ENCODE measurements around the gene SLC39A3. TPM values are rescaled to one million over a fixed set of nuclear protein-coding genes. Genes with fewer than 3 reads are reported as not detected.

Gene SLC39A3
- total RNA-seq, 1 donor from 2014 or later: 72.7 TPM

DNA sequence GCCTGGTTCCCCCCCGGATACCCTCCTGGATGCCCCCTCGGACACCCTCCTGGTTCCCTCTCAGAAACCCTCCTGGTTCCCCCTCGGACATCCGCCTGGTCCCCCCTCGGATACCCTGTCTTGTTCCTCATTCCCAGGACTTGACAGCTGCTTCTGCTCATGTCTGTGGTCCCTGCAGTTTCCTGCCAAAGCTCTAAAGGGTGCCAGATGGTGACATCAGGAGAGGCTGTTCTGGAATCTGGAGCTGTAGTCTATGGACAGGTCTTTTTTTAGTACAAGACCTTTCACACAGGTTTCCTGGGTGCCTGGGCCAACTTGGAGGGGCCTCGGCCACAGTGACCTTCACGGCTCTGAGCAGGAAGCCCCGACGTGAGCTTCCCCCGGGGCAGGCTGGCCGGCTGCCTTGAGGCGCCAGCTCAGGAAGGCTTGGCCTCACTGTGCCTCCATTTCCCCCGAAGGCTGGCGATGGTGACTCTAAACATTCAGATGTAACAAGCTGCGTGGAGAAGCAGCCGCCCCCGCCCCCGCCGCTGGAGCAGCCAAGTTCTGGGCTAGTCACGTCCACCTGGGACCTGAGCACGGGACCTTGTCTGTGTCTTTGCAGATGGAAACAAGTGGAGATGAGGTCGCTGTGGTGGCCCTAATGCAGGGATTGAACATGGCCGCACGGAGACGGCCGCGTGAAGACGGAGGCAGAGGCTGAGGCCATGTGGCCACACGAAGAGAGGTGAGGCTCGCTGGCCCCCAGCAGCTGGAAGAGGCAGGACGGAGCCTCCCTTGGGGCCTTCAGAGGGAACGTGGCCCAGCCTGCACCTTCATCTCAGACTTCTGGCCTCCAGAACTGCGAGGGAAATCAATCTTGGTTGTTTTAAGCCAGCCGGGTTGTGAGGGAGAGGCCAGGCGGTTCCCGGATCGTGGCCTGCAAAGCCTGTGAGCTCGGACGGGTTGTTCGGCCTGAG is 30.5 kb upstream of the SLC39A3 start:
- H3K9me3 ChIP-seq: no peaks in the 10 kb centered on the region
- H3K4me3 ChIP-seq: no peak overlapping the region
- peaks cover 0 to 9% of the 10 kb centered on the region in 2 donors for H3K4me1 ChIP-seq
- no peak overlapping the region for H3K27ac ChIP-seq
- TF ChIP-seq, protein P1, sequence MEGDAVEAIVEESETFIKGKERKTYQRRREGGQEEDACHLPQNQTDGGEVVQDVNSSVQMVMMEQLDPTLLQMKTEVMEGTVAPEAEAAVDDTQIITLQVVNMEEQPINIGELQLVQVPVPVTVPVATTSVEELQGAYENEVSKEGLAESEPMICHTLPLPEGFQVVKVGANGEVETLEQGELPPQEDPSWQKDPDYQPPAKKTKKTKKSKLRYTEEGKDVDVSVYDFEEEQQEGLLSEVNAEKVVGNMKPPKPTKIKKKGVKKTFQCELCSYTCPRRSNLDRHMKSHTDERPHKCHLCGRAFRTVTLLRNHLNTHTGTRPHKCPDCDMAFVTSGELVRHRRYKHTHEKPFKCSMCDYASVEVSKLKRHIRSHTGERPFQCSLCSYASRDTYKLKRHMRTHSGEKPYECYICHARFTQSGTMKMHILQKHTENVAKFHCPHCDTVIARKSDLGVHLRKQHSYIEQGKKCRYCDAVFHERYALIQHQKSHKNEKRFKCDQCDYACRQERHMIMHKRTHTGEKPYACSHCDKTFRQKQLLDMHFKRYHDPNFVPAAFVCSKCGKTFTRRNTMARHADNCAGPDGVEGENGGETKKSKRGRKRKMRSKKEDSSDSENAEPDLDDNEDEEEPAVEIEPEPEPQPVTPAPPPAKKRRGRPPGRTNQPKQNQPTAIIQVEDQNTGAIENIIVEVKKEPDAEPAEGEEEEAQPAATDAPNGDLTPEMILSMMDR (IDR thresholded peaks at IDR 0.05): no peak
- intact Hi-C loops (cut with DNase I): no loop called here
- peaks cover 33 to 47% of the 10 kb centered on the region in 2 donors for H3K36me3 ChIP-seq
- DNase-seq (ENCODE audit: low spot score in 2 of 2): no peak
- H3K27me3 ChIP-seq: no peaks in the 10 kb centered on the region

DNA sequence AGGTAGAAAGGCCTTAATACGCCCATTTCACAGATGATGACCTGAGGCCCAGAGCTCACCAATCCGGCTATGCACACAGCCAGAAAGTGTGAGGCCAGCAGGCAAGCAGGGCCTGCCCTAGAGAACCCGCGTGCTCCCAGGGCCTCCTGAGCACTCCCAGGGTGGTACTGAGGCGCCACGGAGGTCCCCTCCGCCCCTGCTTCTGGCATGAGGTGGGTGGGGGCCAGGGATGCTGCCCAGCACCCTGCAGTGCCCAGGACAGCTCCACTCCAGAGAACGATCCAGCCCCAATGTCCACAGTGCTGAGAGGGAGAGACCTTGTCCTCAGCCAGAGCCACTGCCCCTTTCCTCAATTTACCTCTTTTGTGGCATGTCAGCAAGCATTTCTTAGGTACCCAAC is 29.4 kb upstream of the SLC39A3 start:
- Histone ChIP-seq H3K27ac (no peak overlapping the region), H3K36me3 (peaks cover 44 to 58% of the 10 kb centered on the region in 2 donors), H3K4me1 (peaks cover 0 to 9% of the 10 kb centered on the region in 2 donors), H3K27me3 (no peaks in the 10 kb centered on the region), H3K9me3 (no peaks in the 10 kb centered on the region), H3K4me3 (no peak overlapping the region)
- intact Hi-C loops (cut with DNase I): no loop called here
- TF ChIP-seq, protein P1 (IDR thresholded peaks at IDR 0.05): no peak
- no peak for DNase-seq (ENCODE audit: low spot score in 2 of 2)

DNA sequence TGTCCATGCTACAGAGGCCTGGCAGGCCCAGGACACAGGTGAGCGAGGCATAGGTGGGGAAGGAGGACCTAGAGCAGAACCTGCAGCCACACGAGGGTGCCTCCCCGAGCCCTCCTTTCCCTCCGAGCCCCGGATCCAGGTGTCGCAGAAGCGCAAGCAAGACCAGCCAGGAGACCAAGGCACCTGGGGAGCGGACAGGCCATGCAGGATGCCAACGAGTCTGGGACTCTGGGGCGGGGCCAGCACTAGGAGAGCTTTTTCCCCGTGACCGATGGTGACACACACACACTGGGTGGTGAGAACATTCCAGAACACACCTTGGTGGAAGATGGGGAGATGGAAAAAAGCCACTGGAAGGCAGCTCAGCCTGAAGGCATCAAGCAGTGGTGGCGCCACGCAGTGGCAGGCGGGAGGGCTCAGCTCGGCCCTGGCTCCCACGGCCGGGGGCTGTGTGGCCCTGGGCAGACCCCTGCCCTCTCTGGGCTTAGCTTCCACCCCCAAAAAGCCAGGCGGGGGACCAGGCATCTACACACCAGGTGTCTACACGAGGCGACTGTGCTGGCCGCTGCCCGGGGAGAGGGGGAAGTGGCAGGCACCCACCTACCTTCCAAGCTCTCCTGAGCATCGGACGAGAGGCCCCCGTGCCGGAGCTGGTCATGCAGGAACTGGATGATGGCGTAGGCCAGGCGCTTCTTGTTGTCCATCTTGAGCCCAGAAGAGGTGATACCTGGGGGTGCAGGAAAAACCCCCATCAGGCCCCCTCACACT is 28.7 kb upstream of the SLC39A3 start:
- no peak for DNase-seq (ENCODE audit: low spot score in 2 of 2)
- TF ChIP-seq, protein P1 (IDR thresholded peaks at IDR 0.05): no peak
- Histone ChIP-seq H3K9me3 (no peaks in the 10 kb centered on the region), H3K4me3 (no peak overlapping the region), H3K27me3 (no peaks in the 10 kb centered on the region), H3K27ac (no peak overlapping the region), H3K36me3 (peaks cover 50 to 63% of the 10 kb centered on the region in 2 donors), H3K4me1 (peaks cover 0 to 9% of the 10 kb centered on the region in 2 donors)
- intact Hi-C loops (cut with DNase I): no loop called here

DNA sequence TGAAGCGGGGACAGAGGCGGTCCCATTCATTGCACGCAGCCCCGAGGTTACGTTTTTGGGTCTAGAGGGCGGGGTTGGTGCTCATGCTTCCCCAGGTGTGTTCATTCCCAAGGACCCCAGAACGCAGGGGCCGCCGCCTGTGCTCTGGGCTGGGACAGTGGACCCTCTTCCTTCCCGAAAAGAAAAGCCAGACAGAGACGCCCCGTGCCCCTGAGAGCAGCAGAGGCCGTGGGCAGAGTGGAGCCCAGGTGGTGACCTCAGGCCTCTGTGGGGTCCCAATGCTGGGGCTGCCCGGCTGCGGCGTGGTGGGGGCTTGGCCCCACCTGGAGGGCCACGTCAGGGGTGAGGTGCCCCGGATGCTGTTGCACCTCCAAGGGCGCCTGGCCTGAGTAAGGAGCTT is 27.9 kb upstream of the SLC39A3 start:
- Histone ChIP-seq H3K4me3 (no peak overlapping the region), H3K4me1 (peaks cover 0 to 9% of the 10 kb centered on the region in 2 donors), H3K27ac (no peak overlapping the region), H3K9me3 (no peaks in the 10 kb centered on the region), H3K36me3 (peaks cover 59 to 72% of the 10 kb centered on the region in 2 donors), H3K27me3 (no peaks in the 10 kb centered on the region)
- TF ChIP-seq, protein P1 (IDR thresholded peaks at IDR 0.05): no peak
- no peak for DNase-seq (ENCODE audit: low spot score in 2 of 2)
- intact Hi-C loops (cut with DNase I): no loop called here

DNA sequence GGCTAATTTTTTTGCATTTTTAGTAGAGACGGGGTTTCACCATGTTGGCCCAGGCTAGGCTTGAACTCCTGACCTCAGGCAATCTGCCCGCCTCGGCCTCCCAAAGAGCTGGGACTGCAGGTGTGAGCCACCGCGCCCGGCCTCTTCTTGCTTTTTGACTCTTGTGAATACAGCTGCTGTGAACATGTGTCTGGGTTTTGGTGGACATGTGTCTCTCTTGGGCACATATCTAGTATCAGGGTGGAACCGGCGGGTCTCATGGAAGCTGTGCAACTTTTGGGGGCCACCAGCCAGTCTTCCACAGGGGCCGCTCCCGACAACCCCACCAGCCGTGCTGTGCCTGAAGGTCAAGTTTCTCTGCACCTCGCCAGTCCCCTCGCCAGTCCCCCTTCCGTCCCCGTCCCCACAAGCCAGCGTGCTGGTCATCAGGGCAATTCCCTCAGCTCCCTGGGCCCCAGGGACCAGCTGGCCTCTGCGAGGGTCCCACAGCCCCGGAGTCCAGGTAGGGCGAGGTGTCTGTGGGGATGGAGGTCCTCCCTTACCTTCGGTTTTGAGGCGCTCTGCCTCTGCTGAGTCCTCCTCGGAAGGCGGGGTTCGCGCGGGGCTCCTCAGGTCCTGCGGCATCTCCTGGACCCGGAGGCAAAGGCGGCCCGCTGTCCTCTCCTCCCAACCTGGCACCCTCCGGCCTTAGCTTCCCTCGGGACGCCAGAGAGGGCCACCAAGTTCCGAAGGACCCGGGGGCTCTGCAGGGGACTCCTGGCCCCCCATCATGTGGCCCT is 27.0 kb upstream of the SLC39A3 start:
- no peak overlapping the region for H3K27ac ChIP-seq
- no peaks in the 10 kb centered on the region for H3K9me3 ChIP-seq
- H3K27me3 ChIP-seq: no peaks in the 10 kb centered on the region
- peaks cover 67 to 81% of the 10 kb centered on the region in 2 donors for H3K36me3 ChIP-seq
- peaks cover 0 to 9% of the 10 kb centered on the region in 2 donors for H3K4me1 ChIP-seq
- no peak for DNase-seq (ENCODE audit: low spot score in 2 of 2)
- intact Hi-C loops (cut with DNase I): no loop called here
- TF ChIP-seq, protein P1 (IDR thresholded peaks at IDR 0.05): no peak
- H3K4me3 ChIP-seq: no peak overlapping the region

All from ascending aorta (tissue), 2 donors.